GM21447 (cell line): ENCODE measurements around the gene CDC14A.

ENCODE experiments used
- ATAC-seq: cut with Tn5 transposase; IDR thresholded peaks from one replicate; pipeline ENCODE4 v1.9.1; 2021; ENCODE audit not compliant: unreplicated experiment

Gene CDC14A

DNA sequence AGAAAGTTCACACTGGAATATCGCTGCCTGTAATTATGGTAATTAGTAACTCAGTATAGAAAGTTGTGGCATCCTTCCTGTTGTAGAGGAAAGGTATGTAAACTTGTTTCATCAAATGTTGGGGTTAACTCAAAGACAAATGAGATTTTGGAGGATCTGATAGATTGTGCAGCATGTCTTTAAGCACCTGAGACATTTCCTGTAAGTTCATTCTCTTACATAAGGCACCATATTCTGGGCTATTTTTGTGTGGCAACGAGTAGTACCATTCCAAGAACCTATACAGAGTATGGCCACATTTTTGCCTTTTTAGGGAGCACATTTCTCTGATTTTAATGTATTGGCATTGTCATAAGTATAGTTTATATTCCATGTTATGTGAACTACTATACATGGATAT, 88.8 kb downstream of the CDC14A start:
- ATAC-seq, result no peak

DNA sequence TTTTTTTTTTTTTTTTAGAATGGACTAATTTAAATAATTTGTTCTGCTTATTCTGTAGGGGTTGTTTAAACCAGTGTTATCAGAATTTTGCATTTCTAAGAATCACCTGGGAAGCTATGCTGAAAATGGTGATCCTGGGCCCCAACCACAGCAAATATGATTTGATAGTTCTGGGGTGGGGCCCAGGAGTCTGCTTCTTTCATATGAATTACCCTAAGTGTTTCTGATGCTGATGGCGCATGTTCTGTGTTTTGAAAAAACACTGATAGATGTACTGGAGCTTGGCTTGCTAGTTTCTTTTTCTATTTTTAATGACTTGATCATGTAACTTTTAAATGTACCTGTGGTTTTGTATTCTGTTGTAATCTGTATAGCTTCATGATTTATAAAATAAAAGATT, 89.3 kb downstream of the CDC14A start:
- no peak for ATAC-seq

DNA sequence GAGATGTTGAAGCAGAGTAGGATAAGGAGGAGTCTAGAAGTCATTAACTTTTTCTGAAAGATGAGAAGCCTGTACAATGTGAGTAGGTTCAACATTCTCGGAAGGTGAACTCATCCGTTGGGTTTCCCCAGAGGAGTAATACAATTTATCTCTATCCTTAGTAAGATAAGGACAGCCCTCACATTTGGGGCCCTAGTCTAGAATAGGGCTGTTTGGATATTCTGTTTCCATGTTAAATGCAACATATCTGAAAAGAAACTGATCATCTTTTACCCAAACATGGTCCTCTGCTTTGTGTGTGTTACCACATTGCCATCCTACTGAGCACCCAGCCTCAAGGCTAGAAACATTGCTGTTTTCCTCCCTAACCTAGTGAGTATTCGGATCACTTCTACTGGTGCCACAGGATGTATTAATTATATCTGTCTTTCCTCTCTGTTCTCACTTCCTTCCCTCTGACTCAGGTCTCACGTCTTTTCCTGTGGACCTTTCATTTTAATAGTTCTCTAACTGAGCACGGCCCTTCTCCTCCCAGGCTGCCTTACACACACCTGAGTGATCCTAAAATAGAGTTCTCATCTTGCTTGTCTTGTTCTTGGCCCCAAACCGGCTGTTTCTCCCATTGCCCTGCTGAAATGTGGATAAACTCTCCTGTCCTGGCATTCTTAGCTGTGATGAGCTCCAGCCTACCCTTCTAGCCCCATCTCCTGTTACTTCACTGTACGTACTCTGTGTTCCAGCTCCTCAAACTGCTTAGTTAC, 91.7 kb downstream of the CDC14A start:
- ATAC-seq, result peak; percentile 79

DNA sequence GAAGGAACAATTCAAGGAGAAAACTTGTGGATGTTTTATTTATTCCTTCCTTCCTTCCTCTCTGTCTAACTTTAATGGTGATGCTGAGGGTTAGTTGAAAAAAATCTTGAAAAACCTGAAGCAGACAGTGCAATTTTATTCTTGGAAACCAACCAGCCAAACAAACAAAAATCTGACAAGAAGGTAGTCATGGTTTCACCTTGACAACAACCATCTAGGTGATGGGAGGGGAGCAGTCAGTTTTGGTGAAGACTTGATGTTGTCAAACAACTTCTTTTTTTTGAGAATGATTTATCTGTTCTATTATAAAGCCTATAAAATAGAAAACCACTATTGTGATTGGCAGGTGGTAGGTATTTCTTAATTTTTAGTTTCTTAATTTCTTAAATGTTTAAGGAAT, 93.3 kb downstream of the CDC14A start:
- no peak for ATAC-seq

DNA sequence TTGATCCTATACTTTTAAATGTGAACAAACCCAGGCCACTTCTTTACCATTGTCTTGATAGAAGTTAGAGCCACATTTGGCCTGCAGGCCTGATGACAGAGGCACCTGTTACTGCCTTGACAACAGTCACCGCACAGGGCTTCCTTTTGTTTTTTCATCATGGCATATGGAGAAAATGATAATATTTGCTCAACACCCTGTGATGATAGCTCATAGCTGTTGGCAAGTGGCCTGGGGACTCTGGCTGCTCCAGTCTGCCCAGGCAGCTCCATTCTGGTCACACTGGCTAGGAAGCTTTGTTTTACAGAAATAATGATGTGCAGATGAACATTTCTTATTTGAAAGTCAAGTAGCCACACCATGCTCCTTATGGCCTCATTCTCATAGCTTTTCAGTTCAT, 96.1 kb downstream of the CDC14A start:
- ATAC-seq, result no peak

DNA sequence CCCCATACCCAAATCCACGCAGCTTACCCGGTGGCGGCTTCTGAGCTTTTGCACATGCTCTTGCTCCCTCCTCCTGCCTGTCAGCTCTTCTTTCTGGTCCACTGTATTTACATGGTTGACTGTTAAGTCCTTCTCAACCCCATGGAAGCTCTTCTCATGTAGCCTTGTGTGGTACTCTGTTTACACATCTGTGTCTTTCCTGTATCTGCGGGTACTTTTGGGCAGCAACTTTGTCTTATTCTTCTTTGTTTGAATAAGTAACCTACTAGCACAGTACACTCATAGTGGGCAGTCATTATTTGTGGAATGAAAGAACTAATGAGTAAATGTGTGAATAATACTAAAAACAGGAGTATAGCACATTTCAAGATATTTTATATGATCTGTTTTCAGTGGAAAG, 97.2 kb downstream of the CDC14A start:
- ATAC-seq, result no peak

DNA sequence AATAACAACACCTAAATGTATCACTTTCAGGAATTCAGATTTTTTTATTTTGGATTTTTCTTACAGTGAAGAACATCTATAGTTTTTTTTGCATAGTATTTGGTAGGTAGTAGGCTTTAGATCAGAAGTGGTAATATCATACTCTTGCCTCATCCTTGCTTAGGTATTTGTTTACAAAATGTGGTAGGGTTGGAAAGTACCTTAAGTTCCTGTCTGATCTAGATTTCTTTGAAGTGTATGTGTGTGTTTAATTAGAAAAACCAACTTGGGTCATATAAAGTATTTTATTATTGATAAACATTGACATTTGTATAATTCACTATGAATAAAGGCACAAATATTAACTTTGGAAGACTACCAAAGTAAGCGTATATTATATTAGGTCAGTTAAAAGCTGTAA, 100.3 kb downstream of the CDC14A start:
- ATAC-seq, result peak; percentile 65

DNA sequence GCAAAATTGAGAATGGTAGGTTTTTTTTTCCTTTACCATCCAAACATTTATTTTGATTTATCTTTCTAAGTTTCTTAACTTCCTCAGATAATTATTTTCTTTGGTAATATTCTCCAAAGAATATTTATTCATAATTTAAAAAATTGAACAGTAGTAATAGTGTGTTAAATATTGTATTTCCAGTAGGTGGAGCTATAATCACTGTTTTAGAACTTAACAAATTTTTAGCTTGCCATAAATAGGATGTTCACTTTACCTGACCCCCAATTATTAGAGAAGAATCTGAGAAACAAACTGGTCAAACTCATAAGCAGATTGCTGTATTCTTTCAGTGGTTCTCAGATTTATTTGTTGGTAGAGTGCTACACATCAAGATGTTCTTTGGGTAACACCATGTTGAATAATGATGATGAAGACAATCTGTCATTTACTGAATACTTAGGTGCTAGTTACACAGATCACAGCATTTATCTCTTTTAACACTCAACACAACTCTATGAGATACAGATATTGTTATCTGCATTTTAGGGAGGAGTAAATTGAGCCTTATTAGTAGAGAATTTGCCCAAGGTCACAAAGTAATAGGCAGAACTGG, 103.3 kb downstream of the CDC14A start:
- ATAC-seq, result no peak

DNA sequence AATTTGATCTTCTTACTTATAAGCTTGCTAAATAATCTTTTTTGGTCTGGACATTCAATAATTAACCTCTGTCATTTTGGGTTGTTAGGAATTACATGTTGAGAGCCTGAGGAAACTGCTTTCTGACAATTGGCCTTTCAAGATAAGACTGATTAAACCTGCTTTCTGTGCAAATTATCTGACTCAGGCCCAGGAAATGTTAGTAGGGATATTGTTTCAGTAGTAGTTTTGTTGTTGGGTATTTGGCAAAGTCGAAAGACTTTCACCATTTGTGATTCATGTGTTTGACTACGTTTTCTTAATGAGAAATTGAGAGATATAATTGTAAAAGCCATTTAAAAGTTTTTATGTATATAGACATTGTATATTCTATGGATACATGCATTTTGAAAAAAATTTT, 104.6 kb downstream of the CDC14A start:
- ATAC-seq, result no peak

DNA sequence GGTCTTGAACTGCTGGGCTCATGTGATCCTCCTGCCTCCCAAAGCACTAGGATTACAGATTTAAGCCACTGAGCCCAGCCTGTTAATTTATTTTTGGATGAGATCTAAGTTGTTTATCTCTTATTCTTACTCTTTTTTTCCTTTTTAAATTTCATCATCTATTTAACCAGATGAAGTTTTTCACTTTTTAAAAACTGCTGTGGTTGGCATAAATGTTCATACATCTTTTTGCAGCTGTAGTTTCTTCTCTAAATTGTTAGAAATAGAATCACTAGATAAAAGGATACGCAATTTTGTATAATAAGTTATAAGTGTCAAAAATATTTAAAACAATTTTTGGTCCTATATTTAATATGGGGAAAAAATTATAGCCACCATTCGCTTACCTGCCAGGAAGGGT, 105.4 kb downstream of the CDC14A start:
- no peak for ATAC-seq

DNA sequence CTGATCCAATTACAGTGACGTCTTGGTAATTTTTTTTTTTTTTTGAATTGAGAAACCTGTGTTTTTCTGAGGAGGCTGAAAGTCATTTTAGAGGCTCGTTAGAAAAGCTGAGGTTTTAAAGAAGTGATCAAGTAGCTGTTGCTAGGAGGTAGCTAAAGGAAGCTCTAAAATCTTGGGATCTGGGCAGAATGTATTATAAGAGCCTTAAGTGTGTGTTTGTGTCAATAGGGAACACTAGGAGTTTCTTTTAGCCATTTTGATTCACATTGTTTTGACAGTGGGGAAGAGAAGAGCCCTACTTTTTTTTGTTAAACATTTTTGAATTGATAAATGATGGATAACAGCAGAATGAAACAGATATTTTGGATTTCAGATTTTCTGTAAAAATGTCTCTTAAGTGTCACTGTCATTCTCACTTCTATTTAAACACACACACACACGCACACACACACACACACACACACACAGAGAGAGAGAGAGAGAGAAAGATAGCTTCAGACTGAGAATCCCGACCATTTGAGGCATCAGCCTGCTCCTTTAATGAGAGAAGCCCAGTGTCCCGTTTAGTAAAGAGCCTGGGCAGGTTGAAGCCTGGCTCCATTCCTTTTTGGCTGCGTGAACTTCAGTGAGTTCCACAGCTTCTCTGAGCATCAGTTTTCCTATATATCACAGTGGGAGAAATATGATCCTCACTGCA, 106.5 kb downstream of the CDC14A start:
- no peak for ATAC-seq

DNA sequence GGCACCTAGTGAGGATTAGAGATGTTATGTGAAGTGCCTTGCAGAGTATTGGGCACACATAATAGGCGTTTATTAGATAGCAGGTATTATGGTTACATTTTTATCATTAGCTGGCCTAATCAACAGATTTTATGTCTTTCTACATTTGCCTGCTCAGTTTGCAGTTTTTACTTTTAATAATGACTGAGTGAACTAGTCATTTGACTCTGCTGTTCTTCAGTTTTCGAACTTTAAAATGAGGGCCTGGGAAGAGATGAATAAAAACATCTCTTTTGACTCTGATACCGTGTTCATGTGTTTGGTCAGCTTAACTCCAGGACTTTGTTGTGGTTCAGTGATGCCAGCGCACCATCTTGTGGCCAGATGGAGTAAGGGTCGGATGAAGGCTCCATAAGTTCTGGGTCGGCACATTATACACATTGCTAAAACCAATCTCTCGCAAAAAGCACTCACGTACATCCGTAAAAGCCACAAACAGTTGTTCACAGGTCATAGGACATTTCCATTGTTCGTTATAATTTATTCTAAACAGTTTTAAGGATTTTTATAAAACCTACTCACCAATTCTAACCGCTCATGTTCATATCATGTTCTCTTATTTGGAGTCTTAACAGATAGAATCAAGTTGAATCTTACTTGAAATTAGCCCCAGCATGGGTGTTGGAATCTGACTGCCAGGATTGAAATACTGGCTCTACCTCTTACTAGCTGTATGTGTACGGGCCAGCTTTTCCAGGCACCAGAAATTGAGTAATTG, 107.2 kb downstream of the CDC14A start:
- peak; percentile 86 for ATAC-seq

DNA sequence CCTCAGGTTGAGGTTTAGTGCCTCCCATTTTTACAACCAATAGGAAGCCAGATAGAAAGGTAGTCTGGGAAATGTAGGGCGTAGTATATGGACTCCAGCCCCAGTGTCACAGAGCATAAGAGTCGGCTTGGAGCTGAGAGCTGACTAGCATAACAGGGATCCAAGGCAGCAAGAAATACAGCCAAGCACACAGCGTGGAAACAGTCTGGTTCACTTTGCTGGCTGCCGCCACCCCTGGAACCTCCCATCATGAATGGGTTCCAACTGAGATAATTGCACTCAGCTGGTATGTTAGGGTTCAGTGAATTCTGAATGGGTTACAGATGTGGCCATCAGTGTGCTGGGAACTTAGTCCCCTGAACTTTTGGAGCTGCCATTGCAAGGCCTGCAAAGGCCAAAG, 108.9 kb downstream of the CDC14A start:
- ATAC-seq, result no peak

DNA sequence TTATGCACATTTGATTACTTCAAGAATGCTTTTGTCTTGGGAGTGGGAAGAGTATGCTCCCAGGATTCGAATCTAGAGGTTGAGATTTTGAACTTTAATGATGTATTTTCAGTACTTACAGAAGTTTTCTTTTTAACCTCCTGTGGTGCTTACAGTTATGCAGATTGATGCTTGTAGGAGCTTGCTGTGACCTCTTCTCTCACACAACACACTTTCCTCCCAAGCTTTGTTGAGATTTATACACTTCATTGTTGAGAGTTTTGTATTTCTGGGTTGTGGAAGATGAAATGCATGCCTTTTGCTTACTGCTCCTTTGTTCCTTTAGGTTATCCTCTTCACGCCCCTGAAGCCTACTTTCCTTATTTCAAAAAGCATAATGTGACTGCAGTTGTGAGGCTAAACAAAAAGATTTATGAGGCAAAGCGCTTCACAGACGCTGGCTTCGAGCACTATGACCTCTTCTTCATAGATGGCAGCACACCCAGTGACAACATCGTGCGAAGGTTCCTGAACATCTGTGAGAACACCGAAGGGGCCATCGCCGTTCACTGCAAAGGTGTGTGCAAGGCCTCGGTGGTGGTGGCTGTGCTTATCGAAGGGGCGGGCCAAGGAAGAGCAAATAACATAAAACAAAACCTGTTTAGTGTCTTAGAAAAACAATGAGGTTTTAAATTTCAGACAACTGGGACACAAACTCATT, 110.2 kb downstream of the CDC14A start:
- ATAC-seq, result no peak

DNA sequence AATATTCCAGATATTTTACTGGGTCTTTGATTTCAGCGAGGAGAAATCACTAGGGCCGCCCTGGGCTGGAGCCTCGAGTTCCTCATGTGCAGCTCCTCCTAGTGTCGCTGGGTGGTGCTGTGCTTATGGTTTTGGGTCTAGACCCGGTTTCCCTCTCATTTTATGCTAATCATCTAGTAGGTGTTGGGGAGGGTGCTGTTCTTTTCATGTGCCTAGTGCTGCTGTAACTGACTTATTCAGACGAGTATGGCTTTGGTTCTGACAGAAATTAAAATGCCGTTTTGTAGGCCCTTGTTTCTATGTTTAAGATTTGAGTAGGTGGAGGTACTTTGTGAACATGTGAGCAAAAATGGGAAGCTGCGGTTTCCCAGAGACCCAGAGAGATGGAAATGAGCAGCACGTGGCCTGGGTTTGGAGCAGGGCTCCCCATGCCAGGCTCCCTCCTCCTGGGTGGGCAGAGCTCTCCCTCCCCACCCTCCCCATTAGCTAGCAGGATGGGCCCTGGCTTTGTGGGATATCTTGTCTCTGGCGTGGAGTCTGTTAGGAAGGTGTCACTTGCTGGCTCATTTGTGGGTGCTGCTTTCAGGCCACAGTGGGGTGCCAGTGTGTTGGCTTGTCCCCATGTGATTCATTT, 111.6 kb downstream of the CDC14A start:
- peak; percentile 85 for ATAC-seq

DNA sequence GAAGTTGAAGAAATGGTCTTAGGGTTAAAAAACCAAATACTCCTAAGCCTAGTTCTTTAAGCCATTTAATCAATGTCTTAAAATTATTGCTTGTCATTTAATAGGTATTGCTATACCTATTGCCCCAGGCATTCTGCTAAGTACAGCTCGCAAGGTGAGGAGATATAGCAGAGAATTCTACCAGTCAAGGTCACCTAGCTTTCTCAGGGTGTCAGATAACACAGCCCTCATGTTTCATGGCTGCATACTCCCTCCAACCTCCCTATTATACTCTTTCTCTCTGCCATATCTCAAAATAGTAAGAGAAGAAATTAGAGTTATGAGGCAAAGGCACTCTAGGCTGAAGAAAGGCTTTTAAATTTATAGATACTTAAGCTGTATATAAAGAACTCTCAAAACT, 117.3 kb downstream of the CDC14A start:
- ATAC-seq, result no peak

DNA sequence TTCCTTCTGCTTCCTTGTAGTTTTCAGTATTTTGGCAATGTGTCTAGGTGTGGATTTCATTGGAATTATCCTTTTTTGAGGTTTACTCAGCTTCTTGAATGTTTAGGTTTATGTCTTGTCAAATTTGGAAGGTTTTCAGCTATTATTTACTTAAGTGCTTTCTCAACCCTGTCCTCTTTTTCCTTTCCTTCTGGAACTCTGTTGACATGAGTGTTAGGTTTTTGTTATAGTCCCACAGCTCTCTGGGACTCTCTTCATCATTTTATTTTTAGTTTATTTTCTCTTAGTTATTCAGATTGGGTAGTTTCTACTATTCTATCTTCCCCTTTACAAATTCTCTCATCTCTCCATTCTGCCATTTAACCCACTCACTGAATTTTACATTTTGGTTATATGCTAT, 122.5 kb downstream of the CDC14A start:
- ATAC-seq, result no peak

DNA sequence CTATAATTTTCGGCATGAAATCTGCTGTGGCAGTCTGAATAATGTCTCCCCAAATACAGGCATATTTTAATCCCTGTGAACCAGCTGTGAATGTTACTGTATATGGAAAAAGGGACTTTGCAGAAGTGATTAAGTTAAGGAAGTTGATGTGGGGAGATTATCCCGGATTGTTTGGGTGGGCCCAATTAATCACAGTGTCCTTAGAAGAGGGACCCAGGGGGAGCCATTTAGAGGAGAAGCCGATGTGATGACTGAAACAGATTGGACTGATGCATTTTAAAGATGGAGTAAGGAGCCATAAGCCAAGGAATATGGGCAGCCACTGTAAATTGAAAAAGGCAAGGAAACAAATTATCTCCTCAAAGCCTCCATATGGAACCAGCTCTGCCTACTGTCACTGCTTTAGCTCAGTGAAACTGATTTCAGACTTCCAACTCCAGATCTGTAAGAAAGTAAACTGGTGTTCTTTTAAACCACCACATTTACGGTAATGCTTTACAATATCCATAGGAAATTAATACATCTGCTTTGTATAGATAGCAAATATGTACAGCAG, 124.5 kb downstream of the CDC14A start:
- no peak for ATAC-seq

DNA sequence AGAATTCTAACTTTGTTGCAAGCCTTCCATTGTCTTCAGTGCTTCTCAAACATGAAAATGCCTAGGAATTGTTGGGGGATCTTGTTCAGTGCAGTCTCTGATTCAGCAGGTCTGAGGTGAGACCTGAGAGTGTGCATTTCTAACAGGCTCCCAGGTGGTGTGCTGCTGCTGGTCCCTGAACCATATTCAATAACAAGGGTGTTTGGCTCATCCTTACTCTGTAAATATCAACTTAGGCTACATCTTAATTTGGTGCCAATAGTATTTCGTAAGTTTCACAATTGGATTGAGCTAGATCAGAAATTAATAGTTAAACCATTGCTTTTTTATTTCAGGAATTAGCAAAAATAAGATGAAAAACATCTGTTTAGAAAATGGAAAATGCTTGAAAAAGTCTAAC, 126.5 kb downstream of the CDC14A start:
- no peak for ATAC-seq

DNA sequence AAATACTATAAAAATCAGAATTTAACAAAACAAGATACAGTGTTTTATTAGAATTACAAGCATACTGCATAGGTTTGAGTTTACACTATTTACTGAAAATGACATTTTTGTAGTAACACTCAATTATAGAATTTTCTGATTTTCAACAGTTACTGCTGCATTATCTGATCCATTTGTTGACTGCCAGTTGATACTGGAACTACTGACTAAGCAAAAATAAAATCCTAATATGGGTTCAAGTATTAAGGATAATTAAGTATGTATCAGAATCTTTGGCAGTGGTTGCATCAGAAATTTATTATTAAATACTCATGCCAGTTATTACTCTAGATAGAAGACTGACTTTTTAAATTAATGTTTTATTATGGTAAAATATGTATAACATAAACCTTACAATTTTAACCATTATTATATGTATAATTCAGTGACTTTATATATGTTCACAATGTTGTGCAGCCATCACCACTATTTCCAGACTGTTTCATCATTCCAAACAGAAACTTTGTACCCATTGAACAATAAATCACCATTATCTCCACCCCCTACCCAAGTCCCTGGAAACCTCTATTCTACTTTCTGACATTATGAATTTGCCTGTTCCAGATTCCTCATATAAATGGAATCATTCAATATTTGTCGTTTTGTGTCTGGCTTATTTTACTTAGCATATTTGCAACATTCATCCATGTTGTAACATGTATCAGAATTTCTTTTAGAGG, 127.5 kb downstream of the CDC14A start:
- ATAC-seq, result no peak
